ENCODE measurements around the gene EMILIN3.

EMILIN3 gene

GRCh38 chr20:41392295-41392694, 25.7 kb upstream of the EMILIN3 start:
- DNase-seq, result no peak

GRCh38 chr20:41391587-41392001, 25.0 kb upstream of the EMILIN3 start:
- no peak for DNase-seq

DNA sequence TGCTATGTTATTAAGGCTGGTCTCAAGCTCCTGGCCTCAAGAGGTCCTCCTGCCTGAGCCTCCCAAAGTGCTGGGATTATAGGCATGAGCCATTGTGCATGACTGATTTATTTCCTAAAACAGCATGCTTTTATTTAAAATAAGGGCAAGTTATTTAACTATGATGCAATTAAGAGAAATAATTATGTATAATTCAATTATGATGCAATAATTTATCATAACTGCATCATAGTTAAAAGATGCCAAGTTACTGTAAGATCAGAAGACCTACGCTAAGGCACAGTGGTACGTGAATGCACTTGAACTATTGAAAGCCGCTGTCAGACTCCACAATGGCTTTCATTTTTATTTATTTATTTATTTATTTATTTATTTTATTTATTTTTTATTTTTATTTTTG, 24.3 kb upstream of the EMILIN3 start:
- DNase-seq, result no peak

- DNase-seq, result no peak
Measured at GRCh38 chr20:41387444-41387851, 20.8 kb upstream of the EMILIN3 start.

DNA sequence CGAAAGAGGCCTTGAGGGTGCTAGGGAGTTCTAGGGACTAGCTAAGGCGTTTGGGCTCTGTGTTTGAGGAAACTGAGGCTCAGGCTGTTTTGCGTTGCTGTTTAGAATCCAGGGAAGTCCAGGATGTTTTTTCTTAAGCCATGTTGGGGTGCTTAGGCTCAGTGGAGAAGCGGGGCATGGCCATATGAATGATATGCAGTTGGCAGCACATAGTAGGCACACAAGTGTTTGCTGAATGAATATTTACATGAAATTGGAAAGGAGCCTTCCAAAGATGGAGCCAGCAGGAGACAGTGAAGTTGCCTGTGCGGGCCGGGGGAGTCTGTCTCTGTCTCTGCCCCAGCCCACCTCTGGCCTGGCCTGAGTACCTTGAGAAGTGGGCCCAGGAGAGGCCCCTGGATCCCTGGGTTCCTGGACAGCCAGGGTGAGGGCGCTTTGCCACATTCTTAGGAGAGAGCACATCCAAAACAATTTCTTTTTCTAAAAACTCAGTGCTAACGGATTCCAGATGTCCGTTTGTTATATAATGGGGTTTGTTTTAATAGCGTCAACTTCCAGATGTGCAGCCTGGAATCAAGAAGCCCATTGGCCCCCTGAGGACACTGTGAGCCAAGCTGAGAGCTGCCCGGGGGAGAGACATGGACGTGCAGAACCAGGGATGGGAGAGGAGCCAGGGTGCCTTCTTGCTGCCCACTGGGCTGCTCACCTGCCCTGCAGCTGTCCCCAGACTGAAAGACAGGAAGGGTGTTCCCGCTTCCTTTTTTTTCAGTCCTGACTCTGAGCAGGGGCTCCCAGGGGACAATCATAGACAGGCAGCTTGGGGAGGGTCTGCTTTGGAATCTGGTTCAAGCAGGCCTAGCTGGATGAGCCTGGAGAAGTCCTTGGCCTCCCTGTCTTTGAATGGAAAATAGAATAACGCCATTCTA, 20.1 kb upstream of the EMILIN3 start:
- no peak for DNase-seq

DNA sequence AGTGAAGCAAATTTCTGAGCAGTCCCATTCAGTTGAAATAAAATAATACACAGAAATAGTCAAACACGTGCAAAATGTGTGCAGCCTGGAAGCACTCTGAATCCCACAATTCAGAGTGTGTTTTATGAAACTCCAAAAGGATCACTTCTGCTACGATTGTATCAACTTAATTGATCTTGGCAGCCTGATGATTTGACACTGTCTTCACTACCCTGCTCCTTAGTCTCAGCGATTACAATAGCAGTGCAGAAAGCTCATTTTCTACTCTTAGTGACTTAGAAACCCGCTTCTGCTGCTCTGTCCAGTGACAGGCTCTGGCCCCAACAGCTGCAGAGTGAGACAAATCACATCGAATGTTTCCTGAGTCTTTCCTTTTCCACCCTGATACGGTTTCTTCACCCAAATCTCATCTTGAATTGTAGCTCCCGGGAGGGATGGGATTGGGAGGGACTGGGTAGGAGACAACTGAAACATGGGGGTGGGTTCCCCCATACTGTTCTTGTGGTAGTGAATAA, 16.2 kb upstream of the EMILIN3 start:
- DNase-seq, result no peak

DNA sequence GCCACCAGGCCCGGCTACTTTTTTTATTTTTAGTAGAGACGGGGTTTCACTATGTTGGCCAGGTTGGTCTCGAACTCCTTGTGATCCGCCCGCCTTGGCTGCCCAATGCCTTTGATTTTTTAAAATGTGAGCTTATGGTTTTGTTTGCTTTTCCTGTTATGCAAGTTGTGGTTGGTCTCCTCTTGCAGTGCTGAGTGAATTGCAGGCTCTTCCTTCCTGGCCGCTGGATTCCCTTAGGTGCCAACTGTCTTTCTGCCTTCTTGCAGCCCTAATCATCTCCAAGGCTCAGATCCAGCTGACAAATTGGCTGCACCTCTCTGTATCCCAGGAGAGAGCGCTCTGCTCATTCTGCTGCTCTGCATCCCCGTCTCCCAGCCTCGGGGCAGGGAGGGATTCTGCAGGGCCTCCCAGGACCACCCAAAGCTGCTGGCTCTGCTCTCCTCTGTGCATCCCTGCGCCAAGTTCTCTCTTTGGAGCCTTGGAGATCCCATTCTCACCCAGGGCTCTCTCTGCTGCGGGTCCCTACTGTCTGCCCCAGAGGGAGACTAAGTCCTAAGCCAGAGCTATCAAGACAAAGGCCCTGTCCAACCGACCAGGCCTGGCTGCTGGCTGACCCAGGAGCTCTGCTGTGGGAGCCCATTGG, 14.1 kb upstream of the EMILIN3 start:
- no peak for DNase-seq

DNA sequence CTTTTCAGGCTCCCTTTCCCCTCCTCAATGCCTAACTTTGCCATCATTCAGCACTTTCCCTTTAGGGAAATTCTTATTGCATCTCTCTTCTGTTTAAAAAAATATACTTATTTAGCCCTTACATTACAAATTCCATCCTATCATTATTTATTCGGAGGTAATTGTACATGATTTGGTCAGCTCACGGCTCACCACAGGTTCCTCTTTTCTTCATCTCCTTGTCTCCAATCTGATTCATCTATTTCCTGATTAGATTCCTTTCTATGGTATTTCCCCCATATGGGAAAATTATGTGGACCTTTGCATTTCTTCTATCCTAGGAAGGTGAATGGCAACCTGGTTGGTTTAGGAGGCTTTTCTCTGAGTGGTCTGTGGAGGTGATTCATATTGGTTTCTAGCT, 12.9 kb upstream of the EMILIN3 start:
- no peak for DNase-seq

DNA sequence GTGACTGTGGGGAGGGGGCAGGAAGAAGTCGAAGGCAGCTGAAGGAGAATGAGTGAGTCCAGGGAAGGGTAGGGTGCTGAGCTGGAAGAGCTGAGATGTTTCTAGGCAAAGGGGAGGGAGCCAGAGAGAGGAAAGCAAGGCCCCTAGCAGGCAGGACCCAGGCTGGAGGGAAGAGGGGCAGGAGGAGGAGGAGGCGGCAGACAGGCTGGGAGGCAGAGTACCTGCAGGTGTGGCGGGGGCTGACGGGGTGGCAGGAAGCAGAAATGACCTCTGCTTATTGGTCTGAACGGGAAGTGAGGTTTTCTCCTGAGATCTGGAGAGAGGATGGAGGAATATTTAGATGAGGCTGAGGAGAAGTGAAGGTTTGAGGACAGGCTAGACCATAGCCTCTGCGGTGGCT, 10.7 kb upstream of the EMILIN3 start:
- DNase-seq, result no peak

DNA sequence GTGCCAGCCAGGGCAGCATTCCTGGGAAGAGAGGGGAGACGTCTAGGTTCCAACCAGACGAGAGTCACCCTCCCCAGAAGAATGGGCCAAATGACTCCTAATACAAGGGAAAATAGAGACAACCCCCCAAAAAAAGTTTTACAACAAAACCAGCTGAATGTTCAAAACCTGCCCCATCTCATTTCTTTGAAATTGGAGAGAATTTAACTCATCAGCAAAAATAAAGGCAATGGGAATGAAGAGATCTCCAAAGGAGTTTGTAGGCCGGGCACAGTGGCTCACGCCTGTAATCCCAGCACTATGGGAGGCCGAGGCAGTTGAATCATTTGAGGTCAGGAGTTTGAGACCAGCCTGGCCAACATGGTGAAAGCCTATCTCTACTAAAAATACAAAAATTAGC, 9.7 kb upstream of the EMILIN3 start:
- DNase-seq, result no peak

GRCh38 chr20:41375846-41376245, 9.2 kb upstream of the EMILIN3 start:
- DNase-seq, result no peak

DNA sequence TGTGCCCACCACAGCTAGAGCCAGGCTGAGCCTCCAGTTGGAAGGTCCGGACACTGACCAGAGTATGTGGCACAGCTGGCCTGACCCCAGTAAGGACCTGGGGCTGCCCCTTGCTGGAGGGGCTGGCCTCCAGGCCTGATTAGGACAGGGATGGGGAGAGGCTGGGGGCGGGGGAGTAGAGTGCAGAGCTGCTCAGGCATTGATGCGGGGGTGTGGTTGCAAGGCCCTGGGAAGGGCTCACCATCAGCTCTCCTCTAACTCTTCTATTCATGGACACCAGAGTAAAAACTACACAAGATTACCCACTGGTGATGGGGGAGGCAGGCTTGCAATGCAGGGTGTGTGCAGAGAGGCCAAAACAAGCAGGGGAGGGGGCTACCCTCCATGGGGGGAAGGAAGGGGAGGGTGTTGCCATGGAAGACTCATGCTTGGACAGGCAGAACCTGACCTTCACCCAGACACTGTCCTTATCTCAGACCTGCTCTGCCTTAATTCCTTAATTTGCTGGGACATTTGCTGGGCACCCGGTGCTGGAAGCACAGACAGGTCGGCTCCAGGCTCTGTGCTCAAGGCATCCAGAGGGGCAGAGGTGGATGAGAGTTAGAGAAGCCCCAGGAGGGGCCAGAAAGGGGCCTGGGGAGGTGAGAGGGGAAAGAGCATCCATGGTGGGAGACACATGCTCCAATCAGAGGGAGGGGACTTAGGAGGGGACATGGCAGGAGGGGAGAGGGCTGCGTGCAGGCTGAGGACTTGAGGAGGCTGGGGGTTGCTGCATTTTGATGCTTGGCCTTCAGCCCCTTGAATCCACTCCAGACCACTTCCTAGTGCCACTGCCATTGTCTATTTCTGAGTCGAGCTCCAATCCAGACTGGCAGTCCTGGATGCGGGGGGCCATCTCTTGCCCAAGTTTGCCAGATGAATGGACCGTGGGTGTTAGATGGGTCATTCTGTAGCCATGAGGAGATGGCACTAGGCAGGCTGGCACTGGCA, 7.6 kb upstream of the EMILIN3 start:
- DNase-seq, result no peak

DNA sequence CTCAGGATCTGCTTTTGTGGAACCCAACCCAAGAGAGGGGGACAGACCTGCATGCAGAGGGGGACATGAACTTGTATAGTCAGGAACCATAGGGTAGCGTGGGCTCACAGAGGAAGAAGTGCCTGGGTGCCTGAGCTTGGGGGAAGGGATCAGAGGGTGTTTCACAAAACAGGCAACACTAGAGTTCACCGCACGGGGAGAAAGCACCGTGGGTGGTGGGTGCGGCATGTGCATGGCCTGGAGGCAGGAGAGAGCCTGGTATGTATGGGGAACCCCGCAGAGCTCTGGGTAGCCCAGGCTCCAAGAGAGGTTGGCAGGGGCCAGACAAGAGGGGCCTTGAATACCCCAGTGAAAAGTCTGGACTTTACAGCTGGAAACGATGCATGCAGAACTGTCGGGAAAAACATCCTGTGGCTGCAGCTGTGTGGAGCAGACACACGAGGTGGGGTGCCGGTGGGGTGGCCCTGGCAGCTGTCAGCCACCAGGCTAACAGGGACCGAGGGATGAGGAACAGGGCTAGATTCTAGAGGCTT, 6.7 kb upstream of the EMILIN3 start:
- peak in 1 of 3 experiments; percentile 32 for DNase-seq

- DNase-seq, result no peak
Measured at GRCh38 chr20:41371371-41371770, 4.8 kb upstream of the EMILIN3 start.

DNA sequence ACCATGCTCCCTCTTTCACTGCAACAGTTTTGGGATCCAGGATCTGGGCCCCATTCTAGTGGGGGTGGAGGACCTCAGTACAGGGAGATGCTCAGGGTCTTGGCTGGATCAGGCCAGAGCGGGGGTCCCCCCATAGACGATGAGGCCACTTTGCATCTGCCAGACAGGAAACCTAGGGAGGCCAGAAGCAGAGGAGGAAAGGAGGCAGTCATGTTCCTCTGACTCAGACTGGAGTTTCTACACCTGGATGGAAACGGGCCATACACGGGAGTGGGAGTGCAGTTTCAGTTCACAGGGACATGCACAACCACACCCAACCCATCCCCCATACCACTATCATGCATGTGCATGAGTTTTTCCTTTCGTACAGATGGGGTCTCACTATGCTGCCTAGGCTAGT, 3.6 kb upstream of the EMILIN3 start:
- DNase-seq, result no peak

DNA sequence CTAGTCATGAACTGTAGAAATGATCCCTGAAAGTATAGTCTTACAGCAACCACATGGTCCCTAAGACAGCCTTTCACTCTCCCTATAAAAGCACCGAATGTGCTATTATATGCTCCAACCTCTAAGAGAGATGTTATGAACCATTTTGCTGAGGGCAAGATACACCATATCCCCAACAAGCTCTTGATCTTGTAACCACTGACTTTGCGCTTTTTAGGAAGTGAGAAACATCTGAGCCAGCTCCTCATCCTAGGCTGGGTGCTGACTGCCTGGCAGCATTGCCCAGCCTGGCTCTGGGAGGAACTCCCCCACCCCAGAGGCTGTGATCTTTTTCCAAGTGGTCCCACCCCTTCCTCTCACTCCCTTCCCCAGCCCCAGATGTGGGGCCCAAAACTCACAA, 3.1 kb upstream of the EMILIN3 start:
- no peak for DNase-seq

GRCh38 chr20:41367956-41368355, 1.3 kb upstream of the EMILIN3 start:
- DNase-seq, result no peak

- DNase-seq, result no peak
Measured at GRCh38 chr20:41367393-41367695, 726 bp upstream of the EMILIN3 start.

- peak in 2 of 3 experiments; percentile 73 to 82 for DNase-seq
Measured at GRCh38 chr20:41365777-41366545, 657 bp downstream of the EMILIN3 start.

- DNase-seq, result no peak
Measured at GRCh38 chr20:41364967-41365765, 1.5 kb downstream of the EMILIN3 start.

DNA sequence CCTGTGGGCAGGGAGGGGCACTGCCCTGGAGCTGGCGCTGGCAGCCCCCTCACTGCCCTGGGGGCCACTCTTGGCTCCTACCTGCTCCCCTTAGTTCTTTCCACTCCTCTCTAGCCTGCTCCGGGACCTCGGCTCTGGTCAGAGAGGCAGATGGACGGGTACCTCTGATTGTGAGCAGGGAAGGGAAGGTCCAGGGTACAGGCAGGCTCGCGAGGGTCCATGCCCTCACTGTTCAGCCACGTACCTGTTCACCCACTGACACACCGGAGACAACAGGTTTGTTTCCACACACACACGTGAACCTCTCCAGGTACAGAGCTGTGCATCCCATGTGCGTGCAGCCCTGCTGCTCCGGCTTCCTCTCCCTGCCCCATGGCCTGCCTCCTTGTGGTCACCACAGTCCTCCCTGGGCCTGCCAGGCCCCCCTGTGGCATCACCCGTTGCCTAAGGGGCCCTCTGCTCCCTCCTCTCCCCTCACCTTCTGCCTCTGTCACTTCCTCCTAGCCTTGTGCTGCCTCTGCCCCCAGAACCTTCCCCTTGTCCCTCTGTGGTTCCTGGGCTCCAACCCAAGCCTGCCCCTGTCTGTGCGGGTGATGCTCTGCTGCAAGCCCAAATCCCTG, 2.3 kb downstream of the EMILIN3 start:
- DNase-seq, result no peak

All from NCI-H1417 (cell line).